Sigmoid colon (tissue), 7 donors: Measurements from ENCODE around the gene PLD6. TPM values are rescaled to one million over a fixed set of nuclear protein-coding genes. Genes with fewer than 3 reads are reported as not detected.

Experiments
- DNase-seq: peaks from one replicate; pipeline ENCODE4 v3.0.0-alpha.2; 2019
- H3K27ac ChIP-seq, 4 donors: fragments of 200-600 bp; sonication (generic); one replicate each; pipeline ENCODE4 v1.5.1; 2016 to 2019; ENCODE audit warnings: mild to moderate bottlenecking in 1 of 4
- H3K27me3 ChIP-seq, 3 donors: fragments of 200-600 bp; sonication (generic); one replicate each; pipeline ENCODE4 v1.5.1; 2019; ENCODE audit warnings: mild to moderate bottlenecking in 1 of 3
- H3K36me3 ChIP-seq, 4 donors: fragments of 200-600 bp; sonication (generic); one replicate each; pipeline ENCODE4 v1.5.1; 2016 to 2019
- H3K4me1 ChIP-seq, 4 donors: fragments of 200-600 bp; sonication (generic); one replicate each; pipeline ENCODE4 v1.5.1; 2017 to 2019
- H3K4me3 ChIP-seq, 4 donors: fragments of 200-600 bp; sonication (generic); one replicate each; pipeline ENCODE4 v1.5.1; 2017 to 2019; ENCODE audit warnings: mild to moderate bottlenecking in 2 of 4, moderate library complexity in 1 of 4
- H3K9me3 ChIP-seq, 4 donors: fragments of 200-600 bp in 3 of 4; sonication (generic) in 3 of 4; one replicate each; pipeline versions ENCODE4 v1.5.1 to v1.6.1; 2013 to 2019
- CTCF ChIP-seq, 4 experiments: fragments of 450-650 bp in 3 of 4; fragments of 200-600 bp in 1 of 4; IDR thresholded peaks; one replicate each; pipeline ENCODE4 v1.5.1; 2016 to 2019; ENCODE audit warnings: antibody characterized with exemption in 4 of 4, mild to moderate bottlenecking in 3 of 4, moderate library complexity in 2 of 4
- EP300 ChIP-seq, 4 donors: sonication (generic); formaldehyde crosslinking; IDR thresholded peaks; one replicate each; pipeline ENCODE4 v1.6.1; 2017; ENCODE audit warnings: antibody characterized with exemption in 4 of 4
- POLR2A ChIP-seq, 2 donors: fragments of 450-650 bp; IDR thresholded peaks; one replicate each; pipeline ENCODE4 v1.6.1; 2016; ENCODE audit warnings: antibody characterized with exemption in 2 of 2, mild to moderate bottlenecking in 2 of 2, moderate library complexity in 2 of 2
- POLR2AphosphoS5 ChIP-seq, 4 donors: sonication (generic); formaldehyde crosslinking; IDR thresholded peaks; one replicate each; pipeline ENCODE4 v1.6.1; 2017; ENCODE audit warnings: antibody characterized with exemption in 4 of 4
- WGBS, 2 donors: extraction: QIAGEN DNeasy Blood & Tissue Kit; methylation state at CpG; one replicate each; pipeline ENCODE4 v1.1.7; 2013; 5-methylcytosine and 5-hydroxymethylcytosine counted together
- intact Hi-C: fragments of 100-400 bp; cut with DNase I; formaldehyde crosslinking; loops from one replicate; pipeline ENCODE4 v1.15.1; 2023
- polyA plus RNA-seq, 3 donors: library from polyadenylated mRNA; stranded (reverse); fragments of 200-250 nt; gene quantifications; one replicate each; pipeline ENCODE4 v1.2.3, GENCODE V29; 2013
- total RNA-seq, 4 donors: library from RNA; depleted of rRNA; stranded (reverse); fragments of >200 nt; gene quantifications; one replicate each; pipeline ENCODE4 v1.1.0, GENCODE V29; 2016
- donor health status: healthy with polysubstance abuse.
- donor health status: Bipolar disorder and iron deficiency.
- donor health status: healthy.

Gene PLD6
- total and polyA plus RNA-seq, 7 donors: 1.2 to 15.3 (median 8.6) TPM; not detected in 1

GRCh38 chr17:17180741-17181525 is 25.2 kb downstream of the PLD6 start:
- Histone ChIP-seq H3K27ac (no peak overlapping the region), H3K9me3 (no peaks in the 10 kb centered on the region)

GRCh38 chr17:17180141-17180603 is 26.0 kb downstream of the PLD6 start:
- intact Hi-C loops: no loop called here
- H3K4me3 ChIP-seq: no peak overlapping the region
- H3K27me3 ChIP-seq: no peaks in the 10 kb centered on the region
- no peak for DNase-seq
- no peaks in the 10 kb centered on the region for H3K9me3 ChIP-seq
- TF ChIP-seq EP300 (IDR thresholded peaks at IDR 0.05): no peak
- no peak for TF ChIP-seq CTCF (IDR thresholded peaks at IDR 0.05)
- no peak for TF ChIP-seq POLR2AphosphoS5 (IDR thresholded peaks at IDR 0.05)
- no peak for TF ChIP-seq POLR2A (IDR thresholded peaks at IDR 0.05)
- 88 to 92% methylated on average over 9 of the region's 9 CpGs for WGBS, 2 donors
- H3K4me1 ChIP-seq: no peaks in the 10 kb centered on the region
- no peak overlapping the region for H3K27ac ChIP-seq
- H3K36me3 ChIP-seq: peaks cover 48 to 99% (median 61%) of the 10 kb centered on the region in 4 donors

More at GRCh38 chr17:17180741-17181525, 25.2 kb downstream of the PLD6 start:
- Histone ChIP-seq H3K4me1 (no peaks in the 10 kb centered on the region), H3K36me3 (peaks cover 41 to 97% (median 53%) of the 10 kb centered on the region in 4 donors), H3K27me3 (no peaks in the 10 kb centered on the region), H3K4me3 (no peak overlapping the region)
- intact Hi-C loops: no loop called here
- no peak for TF ChIP-seq EP300 (IDR thresholded peaks at IDR 0.05)
- TF ChIP-seq CTCF (IDR thresholded peaks at IDR 0.05): no peak
- TF ChIP-seq POLR2AphosphoS5 (IDR thresholded peaks at IDR 0.05): no peak
- no peak for TF ChIP-seq POLR2A (IDR thresholded peaks at IDR 0.05)
- WGBS, 2 donors: 85 to 88% methylated on average over 13 of the region's 13 CpGs
- DNase-seq: no peak

GRCh38 chr17:17179371-17179827 is 26.7 kb downstream of the PLD6 start:
- intact Hi-C loops: no loop called here
- no peak for DNase-seq
- no peaks in the 10 kb centered on the region for H3K4me1 ChIP-seq
- peaks cover 53 to 99% (median 67%) of the 10 kb centered on the region in 4 donors for H3K36me3 ChIP-seq
- H3K27ac ChIP-seq: no peak overlapping the region
- H3K4me3 ChIP-seq: no peak overlapping the region
- H3K9me3 ChIP-seq: no peaks in the 10 kb centered on the region
- TF ChIP-seq POLR2AphosphoS5 (IDR thresholded peaks at IDR 0.05) (no peak), CTCF (IDR thresholded peaks at IDR 0.05) (no peak), POLR2A (IDR thresholded peaks at IDR 0.05) (no peak)
- 75 to 88% methylated on average over 2 of the region's 2 CpGs for WGBS, 2 donors
- no peaks in the 10 kb centered on the region for H3K27me3 ChIP-seq

GRCh38 chr17:17177176-17177575 is 29.0 kb downstream of the PLD6 start:
- DNase-seq: no peak
- H3K27ac ChIP-seq: no peak overlapping the region
- no peak for TF ChIP-seq POLR2A (IDR thresholded peaks at IDR 0.05)
- TF ChIP-seq CTCF (IDR thresholded peaks at IDR 0.05): no peak
- peaks cover 69 to 100% (median 84%) of the 10 kb centered on the region in 4 donors for H3K36me3 ChIP-seq
- intact Hi-C loops: no loop called here
- no peaks in the 10 kb centered on the region for H3K9me3 ChIP-seq
- WGBS, 2 donors: 94 to 95% methylated on average over 12 of the region's 12 CpGs
- H3K27me3 ChIP-seq: no peaks in the 10 kb centered on the region
- no peaks in the 10 kb centered on the region for H3K4me1 ChIP-seq
- no peak overlapping the region for H3K4me3 ChIP-seq
